UCSD-AML1 (cell line): ENCODE measurements around the gene AOAH.

Experiments
- DNase-seq: peaks from one replicate; lab custom pipeline; 2025; ENCODE audit not compliant: unreplicated experiment; lab: John Stamatoyannopoulos, UW

Gene AOAH

GRCh38 chr7:36723951-36724664, at the start of gene AOAH:
Gene AOAH, minus strand, starts transcription at chr7:36724494. Its CDS starts 346 bp downstream, at chr7:36724148.
- DNase-seq: peak; percentile 46

- no peak for DNase-seq
Observed at GRCh38 chr7:36766451-36766850, 42.2 kb upstream of the AOAH start.

- no peak for DNase-seq
Observed at GRCh38 chr7:36765605-36766004, 41.3 kb upstream of the AOAH start.

- DNase-seq: no peak
Observed at GRCh38 chr7:36764929-36765328, 40.6 kb upstream of the AOAH start.

- DNase-seq: no peak
Observed at GRCh38 chr7:36763132-36763816, 39.0 kb upstream of the AOAH start.

GRCh38 chr7:36762394-36762793, 38.1 kb upstream of the AOAH start:
- no peak for DNase-seq

- DNase-seq: no peak
Observed at GRCh38 chr7:36761835-36762234, 37.5 kb upstream of the AOAH start.

- DNase-seq: no peak
Observed at GRCh38 chr7:36760856-36761762, 36.8 kb upstream of the AOAH start.

- no peak for DNase-seq
Observed at GRCh38 chr7:36758879-36759278, 34.6 kb upstream of the AOAH start.

- no peak for DNase-seq
Observed at GRCh38 chr7:36755484-36755883, 31.2 kb upstream of the AOAH start.

- no peak for DNase-seq
Observed at GRCh38 chr7:36752026-36752711, 27.9 kb upstream of the AOAH start.

- no peak for DNase-seq
Observed at GRCh38 chr7:36750451-36750850, 26.2 kb upstream of the AOAH start.

GRCh38 chr7:36749282-36749960, 25.1 kb upstream of the AOAH start:
- no peak for DNase-seq

GRCh38 chr7:36748017-36748487, 23.8 kb upstream of the AOAH start:
- no peak for DNase-seq

GRCh38 chr7:36747280-36748016, 23.2 kb upstream of the AOAH start:
- no peak for DNase-seq

GRCh38 chr7:36746347-36746746, 22.1 kb upstream of the AOAH start:
- no peak for DNase-seq

- DNase-seq: no peak
Observed at GRCh38 chr7:36742911-36743775, 18.8 kb upstream of the AOAH start.

GRCh38 chr7:36741866-36742265, 17.6 kb upstream of the AOAH start:
- DNase-seq: no peak

GRCh38 chr7:36739351-36739750, 15.1 kb upstream of the AOAH start:
- no peak for DNase-seq
